RWPE2 (cell line): ENCODE results near the gene CLEC16A.

Source experiments
- ATAC-seq: fragments of 200-7000 bp; cut with Tn5 transposase; 3 replicates; pipeline ENCODE4 v1.9.1; 2021; ENCODE audit warnings: low read depth
- DNase-seq: peaks from one replicate; pipeline ENCODE4 v3.0.0-alpha.2; 2020; ENCODE audit warnings: low spot score
- H3K27ac ChIP-seq: fragments of 450-650 bp; 2 replicates; pipeline ENCODE4 v1.5.1; 2017; ENCODE audit warnings: mild to moderate bottlenecking; ENCODE audit not compliant: poor library complexity, severe bottlenecking
- H3K27me3 ChIP-seq: fragments of 250-450 bp; sonication (Bioruptor Pico); 2 replicates; pipeline ENCODE4 v1.5.1; 2021; ENCODE audit warnings: mild to moderate bottlenecking, moderate library complexity; ENCODE audit not compliant: insufficient read depth, poor library complexity, severe bottlenecking
- H3K36me3 ChIP-seq: fragments of 250-450 bp; sonication (Bioruptor Pico); 2 replicates; pipeline ENCODE4 v1.5.1; 2020; ENCODE audit warnings: low read depth, mild to moderate bottlenecking, moderate library complexity
- H3K4me1 ChIP-seq: fragments of 250-450 bp; sonication (Bioruptor Pico); 2 replicates; pipeline ENCODE4 v1.5.1; 2021; ENCODE audit warnings: mild to moderate bottlenecking, moderate library complexity; ENCODE audit not compliant: insufficient read depth, poor library complexity, severe bottlenecking
- H3K4me3 ChIP-seq: fragments of 250-450 bp; sonication (Bioruptor Pico); 2 replicates; pipeline ENCODE4 v1.5.1; 2021; ENCODE audit warnings: mild to moderate bottlenecking, moderate library complexity; ENCODE audit not compliant: severe bottlenecking
- H3K9me3 ChIP-seq: fragments of 250-450 bp; sonication (Bioruptor Pico); 2 replicates; pipeline ENCODE4 v1.5.1; 2021; ENCODE audit warnings: mild to moderate bottlenecking, moderate library complexity; ENCODE audit not compliant: severe bottlenecking
- CTCF ChIP-seq: fragments of 450-650 bp; IDR thresholded peaks from one replicate; pipeline ENCODE4 v1.5.1; 2017; ENCODE audit warnings: mild to moderate bottlenecking, moderate library complexity; ENCODE audit not compliant: poor library complexity, severe bottlenecking

Gene CLEC16A

DNA sequence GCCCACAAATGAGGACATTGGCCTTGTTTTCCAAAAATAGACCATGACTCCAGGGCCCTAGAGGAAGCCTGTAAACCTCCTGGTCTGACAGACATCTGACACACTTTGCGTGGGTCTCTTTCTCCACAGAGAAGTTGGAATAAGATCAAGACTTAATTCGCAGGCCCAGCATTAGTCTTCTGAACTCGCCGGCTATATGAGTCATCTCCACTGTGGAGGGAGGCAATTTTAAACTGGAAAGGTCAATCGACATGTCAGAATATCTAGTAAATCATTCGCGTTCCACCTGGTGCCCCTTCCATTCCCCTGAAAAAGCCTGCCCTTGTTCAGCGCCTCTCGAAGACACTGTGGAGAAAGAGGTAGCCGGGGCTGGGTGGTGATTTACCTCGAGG lies 140.1 kb downstream of the CLEC16A start:
- no peak for DNase-seq
- H3K9me3 ChIP-seq, result no peaks in the 10 kb centered on the region
- no peaks in the 10 kb centered on the region for H3K27me3 ChIP-seq
- H3K27ac ChIP-seq, result no peak overlapping the region
- no peak for TF ChIP-seq CTCF
- no peaks in the 10 kb centered on the region for H3K36me3 ChIP-seq
- H3K4me3 ChIP-seq, result no peak overlapping the region
- ATAC-seq, result no peak
- H3K4me1 ChIP-seq, result no peaks in the 10 kb centered on the region

- no peak for TF ChIP-seq CTCF
- H3K4me3 ChIP-seq, result no peak overlapping the region
Observed at GRCh38 chr16:11084876-11085485, 140.6 kb downstream of the CLEC16A start.

GRCh38 chr16:11085916-11086315 lies 141.6 kb downstream of the CLEC16A start:
- no peak for TF ChIP-seq CTCF
- Histone ChIP-seq H3K27ac (no peak overlapping the region), H3K36me3 (no peaks in the 10 kb centered on the region), H3K4me3 (no peak overlapping the region), H3K27me3 (no peaks in the 10 kb centered on the region), H3K9me3 (no peaks in the 10 kb centered on the region), H3K4me1 (peaks cover under 1% of the 10 kb centered on the region)
- DNase-seq, result no peak
- ATAC-seq, result no peak

More at GRCh38 chr16:11084876-11085485, 140.6 kb downstream of the CLEC16A start:
- no peak for DNase-seq
- Histone ChIP-seq H3K36me3 (no peaks in the 10 kb centered on the region), H3K9me3 (no peaks in the 10 kb centered on the region), H3K27ac (no peak overlapping the region), H3K4me1 (no peaks in the 10 kb centered on the region), H3K27me3 (no peaks in the 10 kb centered on the region)
- no peak for ATAC-seq

DNA sequence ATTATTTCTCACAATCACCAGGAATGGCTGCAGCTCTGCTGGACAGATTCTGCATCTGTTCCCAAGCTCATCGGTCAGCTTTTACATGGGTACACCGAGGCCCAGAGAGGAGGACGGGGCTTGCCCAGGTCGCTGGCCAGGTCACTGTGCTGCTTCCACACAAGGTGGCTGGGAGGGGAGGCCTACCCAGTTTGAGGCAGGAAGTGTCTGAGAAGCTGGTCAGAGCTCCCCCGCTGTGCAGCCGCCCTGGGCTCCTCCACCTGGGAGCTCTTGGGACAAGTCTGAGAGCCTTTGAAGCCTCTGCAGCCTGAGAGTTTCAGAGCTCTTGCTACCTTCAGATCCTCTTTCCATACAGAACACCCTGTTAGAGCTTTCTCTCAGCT lies 143.3 kb downstream of the CLEC16A start:
- Histone ChIP-seq H3K36me3 (no peaks in the 10 kb centered on the region), H3K27me3 (no peaks in the 10 kb centered on the region), H3K27ac (no peak overlapping the region), H3K4me1 (peaks cover 3% of the 10 kb centered on the region), H3K4me3 (no peak overlapping the region), H3K9me3 (no peaks in the 10 kb centered on the region)
- DNase-seq (no peak), ATAC-seq (no peak)
- no peak for TF ChIP-seq CTCF

- Histone ChIP-seq H3K27ac (no peak overlapping the region), H3K4me1 (peaks cover 3% of the 10 kb centered on the region), H3K27me3 (no peaks in the 10 kb centered on the region), H3K4me3 (no peak overlapping the region), H3K9me3 (no peaks in the 10 kb centered on the region), H3K36me3 (no peaks in the 10 kb centered on the region)
- no peak for TF ChIP-seq CTCF
- ATAC-seq (no peak), DNase-seq (no peak)
Observed at GRCh38 chr16:11088074-11088730, 143.8 kb downstream of the CLEC16A start.
